ENCODE results near the gene PTPRJ. TPM values are rescaled to one million over a fixed set of nuclear protein-coding genes. Genes with fewer than 3 reads are reported as not detected.
A peak's percentile ranks its signal among the peaks of the same experiment; 100 is the strongest.

Gene PTPRJ
- total RNA-seq, 2 donors from 2014 or later = 26.5 to 37.4 TPM

GRCh38 chr11:48011798-48012391, 31.5 kb downstream of the PTPRJ start:
- Mint-ChIP-seq H3K4me3 (no peak overlapping the region), H3K36me3 (ENCODE audit: low read depth) (no peaks in the 10 kb centered on the region), H3K9me3 (no peaks in the 10 kb centered on the region), H3K27ac (peak overlapping the region; percentile 64), H3K4me1 (peaks cover 28% of the 10 kb centered on the region), H3K27me3 (ENCODE audit: insufficient read depth) (no peaks in the 10 kb centered on the region)
- H3K27me3 ChIP-seq (ENCODE audit: control insufficient read depth, insufficient read depth, low read length, poor library complexity, severe bottlenecking) = no peaks in the 10 kb centered on the region
- no peaks in the 10 kb centered on the region for H3K36me3 ChIP-seq (ENCODE audit: control insufficient read depth, insufficient read depth, low read length)
- DNase-seq = no peak
- no peak overlapping the region for H3K27ac ChIP-seq (ENCODE audit: low read depth, low read length)
- WGBS, 2 experiments (ENCODE audit: insufficient coverage in 1 of 2, insufficient read length in 1 of 2) = 90 to 94% methylated on average over 5 to 9 of the region's 9 CpGs
- H3K9ac ChIP-seq (ENCODE audit: extremely low read depth, low read length, poor library complexity, severe bottlenecking) = no peak overlapping the region
- no peak overlapping the region for H3K4me3 ChIP-seq (ENCODE audit: low read length)
- peaks cover 8% of the 10 kb centered on the region for H3K4me1 ChIP-seq (ENCODE audit: control insufficient read depth, insufficient read depth, low read length)
- no peak for TF ChIP-seq CTCF (conservative IDR thresholded peaks at IDR 0.05)
- H3K9me3 ChIP-seq (ENCODE audit: control insufficient read depth, low read length) = no peaks in the 10 kb centered on the region

- no peak for DNase-seq
- Histone ChIP-seq H3K27me3 (ENCODE audit: control insufficient read depth, insufficient read depth, low read length, poor library complexity, severe bottlenecking) (no peaks in the 10 kb centered on the region), H3K36me3 (ENCODE audit: control insufficient read depth, insufficient read depth, low read length) (no peaks in the 10 kb centered on the region), H3K4me1 (ENCODE audit: control insufficient read depth, insufficient read depth, low read length) (peaks cover 19% of the 10 kb centered on the region), H3K4me3 (ENCODE audit: low read length) (no peak overlapping the region), H3K27ac (ENCODE audit: low read depth, low read length) (no peak overlapping the region), H3K9ac (ENCODE audit: extremely low read depth, low read length, poor library complexity, severe bottlenecking) (no peak overlapping the region), H3K9me3 (ENCODE audit: control insufficient read depth, low read length) (no peaks in the 10 kb centered on the region)
- Mint-ChIP-seq H3K4me1 (peaks cover 38% of the 10 kb centered on the region), H3K4me3 (no peak overlapping the region), H3K27me3 (ENCODE audit: insufficient read depth) (no peaks in the 10 kb centered on the region), H3K27ac (peak overlapping the region; percentile 23), H3K9me3 (no peaks in the 10 kb centered on the region), H3K36me3 (ENCODE audit: low read depth) (no peaks in the 10 kb centered on the region)
- TF ChIP-seq CTCF (conservative IDR thresholded peaks at IDR 0.05) = no peak
- WGBS, 2 experiments (ENCODE audit: insufficient coverage in 1 of 2, insufficient read length in 1 of 2) = 91 to 100% methylated on average over 3 to 8 of the region's 8 CpGs
Observed at GRCh38 chr11:48013269-48013901, 33.0 kb downstream of the PTPRJ start.

GRCh38 chr11:48014917-48015316, 34.6 kb downstream of the PTPRJ start:
- Histone ChIP-seq H3K9me3 (ENCODE audit: control insufficient read depth, low read length) (no peaks in the 10 kb centered on the region), H3K27ac (ENCODE audit: low read depth, low read length) (no peak overlapping the region), H3K27me3 (ENCODE audit: control insufficient read depth, insufficient read depth, low read length, poor library complexity, severe bottlenecking) (no peaks in the 10 kb centered on the region), H3K4me1 (ENCODE audit: control insufficient read depth, insufficient read depth, low read length) (peaks cover 24% of the 10 kb centered on the region), H3K4me3 (ENCODE audit: low read length) (no peak overlapping the region), H3K9ac (ENCODE audit: extremely low read depth, low read length, poor library complexity, severe bottlenecking) (no peak overlapping the region), H3K36me3 (ENCODE audit: control insufficient read depth, insufficient read depth, low read length) (no peaks in the 10 kb centered on the region)
- H3K27me3 Mint-ChIP-seq (ENCODE audit: insufficient read depth) = no peaks in the 10 kb centered on the region
- H3K27ac Mint-ChIP-seq = no peak overlapping the region
- no peak for DNase-seq
- H3K36me3 Mint-ChIP-seq (ENCODE audit: low read depth) = no peaks in the 10 kb centered on the region
- peaks cover 46% of the 10 kb centered on the region for H3K4me1 Mint-ChIP-seq
- no peak overlapping the region for H3K4me3 Mint-ChIP-seq
- 92 to 93% methylated on average over 5 to 8 of the region's 8 CpGs for WGBS, 2 experiments (ENCODE audit: insufficient coverage in 1 of 2, insufficient read length in 1 of 2)
- no peak for TF ChIP-seq CTCF (conservative IDR thresholded peaks at IDR 0.05)
- H3K9me3 Mint-ChIP-seq = no peaks in the 10 kb centered on the region

Measured in endodermal cell (in vitro differentiated cells).